Measurements from ENCODE around the gene SPIRE2.

SPIRE2 gene

GRCh38 chr16:89858973-89859614 lies 30.8 kb downstream of the SPIRE2 start:
- Mint-ChIP-seq H3K4me3 (no peak overlapping the region), H3K27me3 (peaks cover 14% of the 10 kb centered on the region), H3K27ac (no peak overlapping the region), H3K9me3 (no peaks in the 10 kb centered on the region), H3K4me1 (peaks cover 19% of the 10 kb centered on the region), H3K36me3 (no peaks in the 10 kb centered on the region)
- no peak for ATAC-seq (ENCODE audit: low read depth)
- no peak for DNase-seq (ENCODE audit: low spot score in 2 of 2)

- peaks cover 22% of the 10 kb centered on the region for H3K4me1 Mint-ChIP-seq
- H3K4me3 Mint-ChIP-seq = no peak overlapping the region
- no peak for DNase-seq (ENCODE audit: low spot score in 2 of 2)
- H3K27me3 Mint-ChIP-seq = peaks cover 12% of the 10 kb centered on the region
- no peak overlapping the region for H3K27ac Mint-ChIP-seq
- no peaks in the 10 kb centered on the region for H3K36me3 Mint-ChIP-seq
- ATAC-seq (ENCODE audit: low read depth) = no peak
- no peaks in the 10 kb centered on the region for H3K9me3 Mint-ChIP-seq
Measured at GRCh38 chr16:89859615-89860007, 31.3 kb downstream of the SPIRE2 start.

- Mint-ChIP-seq H3K27me3 (peaks cover 12% of the 10 kb centered on the region), H3K4me3 (no peak overlapping the region), H3K36me3 (no peaks in the 10 kb centered on the region), H3K27ac (no peak overlapping the region), H3K4me1 (peaks cover 24% of the 10 kb centered on the region), H3K9me3 (no peaks in the 10 kb centered on the region)
- ATAC-seq (ENCODE audit: low read depth) (peak; percentile 86), DNase-seq (ENCODE audit: low spot score in 2 of 2) (peak; percentile 87 to 92)
Measured at GRCh38 chr16:89860747-89861304, 32.6 kb downstream of the SPIRE2 start.

DNA sequence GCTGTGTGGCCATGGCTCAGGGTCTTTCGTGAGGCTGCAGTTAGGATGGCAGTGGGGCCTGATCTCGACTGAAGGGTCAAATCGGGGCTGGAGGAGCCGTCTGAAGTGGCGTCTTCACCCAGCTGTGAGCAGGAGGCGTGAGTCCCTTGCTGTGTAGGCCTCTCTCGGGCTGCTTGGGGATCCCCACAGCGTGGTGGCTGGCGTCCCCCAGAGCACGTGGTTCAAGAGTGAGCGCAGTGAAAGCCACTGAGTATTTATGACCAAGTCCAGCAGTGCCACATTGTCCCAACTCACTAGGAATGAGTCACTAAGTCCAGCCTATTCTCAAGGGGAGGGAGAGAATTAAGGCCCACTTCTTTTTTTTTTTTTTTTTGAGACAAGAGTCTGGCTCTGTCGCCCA lies 33.4 kb downstream of the SPIRE2 start:
- H3K27me3 Mint-ChIP-seq = peaks cover 12% of the 10 kb centered on the region
- H3K36me3 Mint-ChIP-seq = no peaks in the 10 kb centered on the region
- DNase-seq (ENCODE audit: low spot score in 2 of 2) = no peak
- no peaks in the 10 kb centered on the region for H3K9me3 Mint-ChIP-seq
- peaks cover 24% of the 10 kb centered on the region for H3K4me1 Mint-ChIP-seq
- H3K4me3 Mint-ChIP-seq = no peak overlapping the region
- ATAC-seq (ENCODE audit: low read depth) = no peak
- H3K27ac Mint-ChIP-seq = no peak overlapping the region

GRCh38 chr16:89862732-89863131 lies 34.5 kb downstream of the SPIRE2 start:
- Mint-ChIP-seq H3K27ac (no peak overlapping the region), H3K36me3 (no peaks in the 10 kb centered on the region), H3K4me3 (no peak overlapping the region), H3K27me3 (peaks cover 12% of the 10 kb centered on the region), H3K9me3 (no peaks in the 10 kb centered on the region), H3K4me1 (peaks cover 24% of the 10 kb centered on the region)
- no peak for ATAC-seq (ENCODE audit: low read depth)
- DNase-seq (ENCODE audit: low spot score in 2 of 2) = no peak

GRCh38 chr16:89863741-89864526 lies 35.7 kb downstream of the SPIRE2 start:
- Mint-ChIP-seq H3K9me3 (no peaks in the 10 kb centered on the region), H3K36me3 (no peaks in the 10 kb centered on the region), H3K27ac (peak overlapping the region; percentile 24), H3K4me3 (peak overlapping the region; percentile 4), H3K27me3 (peaks cover 7% of the 10 kb centered on the region), H3K4me1 (peaks cover 24% of the 10 kb centered on the region)
- ATAC-seq (ENCODE audit: low read depth) (peak; percentile 72), DNase-seq (ENCODE audit: low spot score in 2 of 2) (peak in 1 of 2 donors; percentile 30)

GRCh38 chr16:89864527-89864820 lies 36.2 kb downstream of the SPIRE2 start:
- no peak overlapping the region for H3K4me3 Mint-ChIP-seq

DNA sequence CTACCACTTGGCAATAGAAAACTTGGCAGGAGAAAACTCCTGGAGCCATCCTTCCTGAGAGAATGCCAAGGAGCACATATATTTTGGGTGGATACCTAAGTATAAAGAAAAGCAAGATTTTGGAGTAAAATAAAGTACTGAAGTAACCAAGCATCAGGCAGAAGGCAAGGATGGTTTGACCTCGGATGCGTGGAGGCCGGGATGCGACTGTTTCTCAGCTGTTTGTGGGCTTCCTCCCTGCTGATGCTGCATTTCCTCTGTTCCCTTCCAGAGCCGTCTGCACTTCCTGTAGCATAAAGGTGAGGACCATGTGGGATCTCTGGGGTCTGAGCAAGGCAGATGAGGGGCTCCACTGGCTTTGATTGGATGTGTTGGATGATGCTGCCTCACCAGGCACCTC lies 39.6 kb downstream of the SPIRE2 start:
- Mint-ChIP-seq H3K27ac (no peak overlapping the region), H3K36me3 (no peaks in the 10 kb centered on the region), H3K27me3 (no peaks in the 10 kb centered on the region), H3K4me1 (peaks cover 17% of the 10 kb centered on the region), H3K4me3 (no peak overlapping the region), H3K9me3 (no peaks in the 10 kb centered on the region)
- DNase-seq (ENCODE audit: low spot score in 2 of 2) = no peak
- ATAC-seq (ENCODE audit: low read depth) = no peak

More at GRCh38 chr16:89864527-89864820, 36.2 kb downstream of the SPIRE2 start:
- Mint-ChIP-seq H3K36me3 (no peaks in the 10 kb centered on the region), H3K9me3 (no peaks in the 10 kb centered on the region), H3K4me1 (peaks cover 24% of the 10 kb centered on the region), H3K27ac (no peak overlapping the region), H3K27me3 (peaks cover 5% of the 10 kb centered on the region)
- ATAC-seq (ENCODE audit: low read depth) (no peak), DNase-seq (ENCODE audit: low spot score in 2 of 2) (no peak)

GRCh38 chr16:89869911-89870310 lies 41.6 kb downstream of the SPIRE2 start:
- H3K36me3 Mint-ChIP-seq = no peaks in the 10 kb centered on the region
- H3K9me3 Mint-ChIP-seq = no peaks in the 10 kb centered on the region

GRCh38 chr16:89870440-89870839 lies 42.2 kb downstream of the SPIRE2 start:
- Mint-ChIP-seq H3K27me3 (no peaks in the 10 kb centered on the region), H3K36me3 (peaks cover 2% of the 10 kb centered on the region), H3K4me1 (peaks cover 6% of the 10 kb centered on the region), H3K27ac (no peak overlapping the region), H3K4me3 (no peak overlapping the region), H3K9me3 (peaks cover 2% of the 10 kb centered on the region)
- ATAC-seq (ENCODE audit: low read depth) (no peak), DNase-seq (ENCODE audit: low spot score in 2 of 2) (no peak)

More at GRCh38 chr16:89869911-89870310, 41.6 kb downstream of the SPIRE2 start:
- Mint-ChIP-seq H3K27ac (no peak overlapping the region), H3K4me3 (no peak overlapping the region), H3K4me1 (peaks cover 3% of the 10 kb centered on the region), H3K27me3 (no peaks in the 10 kb centered on the region)
- ATAC-seq (ENCODE audit: low read depth) (no peak), DNase-seq (ENCODE audit: low spot score in 2 of 2) (no peak)

DNA sequence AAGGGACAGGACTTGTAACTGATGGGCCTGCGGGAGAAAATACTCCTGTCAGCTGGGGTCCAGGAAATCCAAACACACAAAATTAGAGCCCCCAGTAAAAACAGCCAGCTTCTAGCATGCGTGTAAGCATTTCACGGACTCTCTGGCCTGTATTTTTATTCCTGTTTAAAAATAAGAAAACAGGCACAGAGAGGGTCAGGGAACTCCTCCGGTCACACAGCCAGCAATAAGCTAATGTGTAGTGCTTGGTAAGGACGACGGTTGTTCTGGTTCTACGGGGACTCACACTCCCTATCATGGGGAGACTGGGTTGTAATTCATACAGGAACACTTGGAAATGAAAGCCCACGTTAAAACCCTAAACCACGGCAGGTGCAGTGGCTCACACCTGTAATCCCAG lies 43.6 kb downstream of the SPIRE2 start:
- no peaks in the 10 kb centered on the region for H3K27me3 Mint-ChIP-seq
- DNase-seq (ENCODE audit: low spot score in 2 of 2) (no peak), ATAC-seq (ENCODE audit: low read depth) (no peak)
- H3K4me1 Mint-ChIP-seq = peaks cover 6% of the 10 kb centered on the region
- H3K36me3 Mint-ChIP-seq = peaks cover 2% of the 10 kb centered on the region
- H3K4me3 Mint-ChIP-seq = no peak overlapping the region
- peaks cover 2% of the 10 kb centered on the region for H3K9me3 Mint-ChIP-seq
- H3K27ac Mint-ChIP-seq = no peak overlapping the region

DNA sequence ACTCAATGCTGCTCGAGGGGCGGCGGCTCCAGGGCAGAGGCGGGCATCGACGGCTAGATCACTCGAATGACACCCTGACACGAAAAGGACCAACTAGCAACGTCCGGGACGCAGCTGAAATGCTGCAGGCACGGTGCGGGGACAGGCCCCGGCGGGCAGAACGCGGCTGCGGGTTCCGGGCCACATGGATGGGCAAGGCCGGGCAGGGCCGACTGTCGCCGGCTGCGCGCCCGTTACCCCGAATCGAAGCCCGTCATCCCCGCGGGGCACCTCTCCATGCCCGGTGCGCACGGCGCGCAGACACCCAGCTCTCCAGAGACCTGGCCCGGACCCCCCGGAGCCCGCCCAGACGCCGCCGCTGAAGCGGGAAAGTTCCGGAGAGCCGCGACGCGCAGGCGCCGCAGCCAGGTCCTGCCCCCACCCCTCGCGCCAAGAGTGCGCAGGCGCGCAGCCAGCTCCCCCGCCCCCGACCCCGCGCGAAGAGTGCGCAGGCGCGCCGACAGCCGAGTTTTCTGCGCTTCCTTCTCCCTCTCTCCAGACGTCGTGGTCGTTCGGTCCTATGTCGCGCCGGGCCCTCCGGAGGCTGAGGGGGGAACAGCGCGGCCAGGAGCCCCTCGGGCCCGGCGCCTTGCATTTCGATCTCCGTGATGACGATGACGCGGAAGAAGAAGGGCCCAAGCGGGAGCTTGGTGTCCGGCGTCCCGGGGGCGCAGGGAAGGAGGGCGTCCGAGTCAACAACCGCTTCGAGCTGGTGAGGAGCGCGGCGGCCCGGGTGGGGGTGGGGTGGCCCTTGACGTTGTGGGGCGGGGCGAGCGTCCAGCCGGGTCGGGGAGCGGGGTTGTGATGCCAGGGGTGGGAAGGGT lies 45.1 kb downstream of the SPIRE2 start, which contains the start of gene TCF25:
Gene TCF25 (plus strand): TSS at position 484 of the 863 bp plus-strand sequence. CDS start 76 bp downstream, at position 560.
- H3K36me3 Mint-ChIP-seq = peaks cover 5% of the 10 kb centered on the region
- ATAC-seq (ENCODE audit: low read depth) (peak; percentile 34), DNase-seq (ENCODE audit: low spot score in 2 of 2) (peak; percentile 75 to 83)
- no peaks in the 10 kb centered on the region for H3K27me3 Mint-ChIP-seq
- peaks cover 2% of the 10 kb centered on the region for H3K9me3 Mint-ChIP-seq
- peak within 1 kb of the TSS; percentile 97 for H3K4me3 Mint-ChIP-seq
- H3K27ac Mint-ChIP-seq = peak within 1 kb of the TSS; percentile 99
- peaks cover 8% of the 10 kb centered on the region for H3K4me1 Mint-ChIP-seq

GRCh38 chr16:89873972-89874689 lies 45.9 kb downstream of the SPIRE2 start:
- H3K27me3 Mint-ChIP-seq = no peaks in the 10 kb centered on the region
- peaks cover 8% of the 10 kb centered on the region for H3K36me3 Mint-ChIP-seq
- peak; percentile 77 for ATAC-seq (ENCODE audit: low read depth)
- peak; percentile 99 for DNase-seq (ENCODE audit: low spot score in 2 of 2)
- H3K4me1 Mint-ChIP-seq = peaks cover 8% of the 10 kb centered on the region
- H3K27ac Mint-ChIP-seq = peak overlapping the region; percentile 99
- peak overlapping the region; percentile 97 for H3K4me3 Mint-ChIP-seq
- peaks cover 2% of the 10 kb centered on the region for H3K9me3 Mint-ChIP-seq

All from memory B cell (primary cell).